A549 (cell line): ENCODE results near the gene PGGHG. TPM values are rescaled to one million over a fixed set of nuclear protein-coding genes. Genes with fewer than 3 reads are reported as not detected.

Experiments
- ATAC-seq, 2 experiments: fragments of 200-7000 bp in 1 of 2; fragments of >200 bp in 1 of 2; cut with Nextera tagmentation in 1 of 2; cut with Tn5 transposase in 1 of 2; 3 replicates each; pipeline versions ENCODE4 v1.8.0 to v1.9.1; 2018 to 2020; ENCODE audit warnings: mild to moderate bottlenecking in 1 of 2, moderate library complexity in 1 of 2
- CTCF ChIA-PET: fragments of 300-600 bp; sonication (Branson Sonifier 250); formaldehyde crosslinking; extraction: SDS; loops from one replicate; lab custom pipeline; 2021; ENCODE audit warnings: antibody characterized with exemption, inconsistent platforms; lab: Yijun Ruan, JAX
- POLR2A ChIA-PET: fragments of 350-600 bp; formaldehyde crosslinking; extraction: SDS; loops from one replicate; lab custom pipeline; 2021; ENCODE audit warnings: antibody characterized with exemption, inconsistent platforms; lab: Yijun Ruan, JAX
- DNase-seq, 2 experiments: peaks; one replicate each; pipeline versions ENCODE4 v3.0.0 to v3.0.0-alpha.2; 2011 to 2016; ENCODE audit warnings: low read depth in 1 of 2, low spot score in 1 of 2
- FAIRE-seq: peaks from 2 replicates; lab custom pipeline; 2011; peaks lifted over from hg19 to GRCh38; lab: Jason Lieb, UNC
- H3K27ac ChIP-seq, 2 experiments: fragments of >200 bp; sonication (Bioruptor Twin); formaldehyde crosslinking; 3 replicates each; pipeline ENCODE4 v1.5.1; 2016 to 2017
- H3K4me1 ChIP-seq: fragments of >200 bp; sonication (Bioruptor Twin); formaldehyde crosslinking; 3 replicates; pipeline ENCODE4 v1.6.1; 2016
- H3K4me2 ChIP-seq: fragments of >200 bp; sonication (Bioruptor Twin); formaldehyde crosslinking; 3 replicates; pipeline ENCODE4 v1.6.1; 2016
- H3K4me3 ChIP-seq: fragments of >200 bp; sonication (Bioruptor Twin); formaldehyde crosslinking; 3 replicates; pipeline ENCODE4 v1.5.1; 2016
- H3K9me3 ChIP-seq: fragments of >200 bp; sonication (Bioruptor Twin); formaldehyde crosslinking; 3 replicates; pipeline ENCODE4 v1.6.1; 2016
- CHD4 ChIP-seq: fragments of 200-600 bp; sonication (generic); IDR thresholded peaks from 2 replicates; pipeline ENCODE4 v1.6.1; 2016; ENCODE audit warnings: antibody characterized with exemption, mild to moderate bottlenecking, borderline replicate concordance
- EP300 ChIP-seq, 2 experiments: fragments of >200 bp; sonication (Bioruptor Twin); formaldehyde crosslinking; IDR thresholded peaks; 2 replicates in 1 of 2; 3 replicates in 1 of 2; pipeline ENCODE4 v1.6.1; 2016 to 2017
- ESRRA ChIP-seq: fragments of 150-350 bp; IDR thresholded peaks from 2 replicates; pipeline ENCODE4 v1.6.1; 2014; ENCODE audit warnings: mild to moderate bottlenecking, low read length, borderline replicate concordance
- FOSB ChIP-seq: fragments of 250-450 bp; sonication (Bioruptor Pico); IDR thresholded peaks from 2 replicates; pipeline ENCODE4 v1.5.0; 2020; ENCODE audit warnings: mild to moderate bottlenecking, moderate library complexity
- HOXA7 ChIP-seq: fragments of 250-450 bp; sonication (Bioruptor Pico); IDR thresholded peaks from 2 replicates; pipeline ENCODE4 v1.5.0; 2020; ENCODE audit warnings: mild to moderate bottlenecking, moderate library complexity
- HOXB13 ChIP-seq: fragments of 250-450 bp; sonication (Bioruptor Pico); IDR thresholded peaks from 2 replicates; pipeline ENCODE4 v1.5.0; 2020; ENCODE audit warnings: low read depth, mild to moderate bottlenecking, moderate library complexity
- MYC ChIP-seq: IDR thresholded peaks from 2 replicates; pipeline ENCODE4 v1.6.1; 2012; ENCODE audit warnings: mild to moderate bottlenecking, inconsistent platforms, low read length, improper control_type of control experiment, borderline replicate concordance
- NFE2L2 ChIP-seq: fragments of 150-350 bp; conservative IDR thresholded peaks from 2 replicates; pipeline ENCODE4 v1.6.1; 2014; ENCODE audit warnings: low read length
- NPAS2 ChIP-seq: fragments of 250-450 bp; sonication (Bioruptor Pico); IDR thresholded peaks from 2 replicates; pipeline ENCODE4 v1.8.0; 2022; ENCODE audit warnings: mild to moderate bottlenecking, moderate library complexity, borderline replicate concordance
- RAD21 ChIP-seq, 2 experiments: fragments of >200 bp in 1 of 2; sonication (Bioruptor Twin) in 1 of 2; formaldehyde crosslinking in 1 of 2; IDR thresholded peaks in 1 of 2; conservative IDR thresholded peaks in 1 of 2; 2 replicates in 1 of 2; 3 replicates in 1 of 2; pipeline ENCODE4 v1.6.1; 2012 to 2018; ENCODE audit warnings: inconsistent platforms in 1 of 2
- RARB ChIP-seq: fragments of 250-450 bp; sonication (Bioruptor Pico); IDR thresholded peaks from 2 replicates; pipeline ENCODE4 v1.8.0; 2021; ENCODE audit warnings: mild to moderate bottlenecking, moderate library complexity
- RFX5 ChIP-seq: fragments of 450-650 bp; IDR thresholded peaks from 2 replicates; pipeline ENCODE4 v1.7.1; 2014; ENCODE audit warnings: antibody characterized with exemption, mild to moderate bottlenecking, moderate library complexity
- TFCP2L1 ChIP-seq: fragments of 250-450 bp; sonication (Bioruptor Pico); IDR thresholded peaks from 2 replicates; pipeline ENCODE4 v1.5.0; 2021; ENCODE audit warnings: mild to moderate bottlenecking
- ZC3H11A ChIP-seq: fragments of 450-650 bp; IDR thresholded peaks from 2 replicates; pipeline ENCODE4 v1.6.1; 2014; ENCODE audit warnings: antibody characterized with exemption, mild to moderate bottlenecking
- ZSCAN20 ChIP-seq: fragments of 250-450 bp; sonication (Bioruptor Pico); IDR thresholded peaks from 2 replicates; pipeline ENCODE4 v1.8.0; 2022; ENCODE audit warnings: mild to moderate bottlenecking, moderate library complexity
- WGBS: methylation state at CpG from one replicate; pipeline ENCODE4 v1.1.6; 2017; ENCODE audit errors: missing lambda C conversion rate; 5-methylcytosine and 5-hydroxymethylcytosine counted together
- polyA plus RNA-seq, 4 experiments: library from polyadenylated mRNA; depleted of rRNA in 3 of 4; stranded (reverse); fragments of >200 nt; fragmentation: RNase III in 1 of 4; extraction: RNeasy Plus Mini Kit Qiagen cat#74134 plus additional on column Dnase treatment in 1 of 4; gene quantifications; 2 replicates in 3 of 4; 3 replicates in 1 of 4; pipeline ENCODE4 v1.2.3, GENCODE V29; 2011 to 2017
- TF ChIP-seq, protein P1 (sequence below): fragments of >200 bp; sonication (Bioruptor Twin); formaldehyde crosslinking; IDR thresholded peaks from 2 replicates; pipeline ENCODE4 v1.6.1; 2016
- TF ChIP-seq, protein P2 (sequence below): fragments of 200-600 bp; sonication (generic); IDR thresholded peaks from 2 replicates; pipeline ENCODE4 v1.6.1; 2016; ENCODE audit warnings: antibody characterized with exemption, mild to moderate bottlenecking, moderate library complexity
- TF ChIP-seq, protein P3 (sequence below): IDR thresholded peaks from 2 replicates; pipeline ENCODE4 v1.6.1; 2012; ENCODE audit warnings: low read depth, borderline replicate concordance
- TF ChIP-seq, protein P4 (sequence below): fragments of >200 bp; sonication (Bioruptor Twin); formaldehyde crosslinking; IDR thresholded peaks from 3 replicates; pipeline ENCODE4 v1.5.1; 2016
- TF ChIP-seq, protein P5 (sequence below): fragments of >200 bp; sonication (Bioruptor Twin); formaldehyde crosslinking; IDR thresholded peaks from 3 replicates; pipeline ENCODE4 v1.6.1; 2016
- TF ChIP-seq, protein P6 (sequence below): fragments of 150-350 bp; IDR thresholded peaks from 2 replicates; pipeline ENCODE4 v1.6.1; 2014; ENCODE audit warnings: low read depth, mild to moderate bottlenecking, low read length
- TF ChIP-seq, protein P7 (sequence below): IDR thresholded peaks from 2 replicates; pipeline ENCODE4 v1.6.1; 2012

PGGHG gene
- polyA plus RNA-seq, 2 of the 4 experiments (the other 2 are of a cell fraction), result 7.2 to 19.5 TPM

DNA sequence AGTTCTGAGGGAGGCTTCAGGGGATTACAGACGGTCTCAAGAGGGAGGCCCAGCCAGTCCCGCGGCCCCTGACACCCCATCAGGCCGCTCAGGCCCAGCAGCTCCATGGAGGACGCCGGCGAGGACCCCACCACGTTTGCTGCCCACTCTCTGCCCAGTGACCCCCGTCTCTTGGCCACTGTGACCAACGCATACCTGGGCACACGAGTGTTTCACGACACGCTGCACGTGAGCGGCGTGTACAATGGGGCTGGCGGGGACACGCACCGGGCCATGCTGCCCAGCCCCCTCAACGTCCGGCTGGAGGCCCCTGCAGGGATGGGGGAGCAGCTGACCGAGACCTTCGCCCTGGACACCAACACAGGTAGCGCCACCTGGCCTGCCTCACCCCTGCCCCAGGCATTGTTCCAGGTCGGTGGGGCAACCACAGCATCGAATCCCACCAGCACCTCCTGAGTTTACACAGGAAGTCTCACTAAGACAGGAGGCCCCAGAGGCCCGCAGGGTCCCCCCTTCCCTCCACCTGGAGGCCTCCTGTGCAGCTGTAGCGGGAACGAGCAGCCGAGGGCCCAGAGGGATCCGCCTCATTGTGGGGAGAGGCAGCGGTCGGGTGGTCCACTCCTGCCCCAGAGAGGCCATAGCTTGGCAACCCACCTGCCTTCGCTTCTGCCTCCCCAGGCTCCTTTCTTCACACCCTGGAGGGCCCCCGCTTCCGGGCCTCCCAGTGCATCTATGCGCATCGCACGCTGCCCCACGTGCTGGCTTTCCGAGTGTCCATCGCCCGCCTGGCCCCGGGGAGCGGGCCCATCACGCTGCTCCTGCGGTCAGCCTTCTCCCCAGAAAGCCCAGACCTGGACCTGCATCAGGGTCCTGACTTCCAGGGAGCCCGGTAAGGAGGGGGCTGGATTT, 1.0 kb downstream of the PGGHG start (continued):
- TF ChIP-seq RARB (CRISPR knock-in tag) (no peak), NPAS2 (CRISPR knock-in tag) (no peak), RFX5 (no peak)

DNA sequence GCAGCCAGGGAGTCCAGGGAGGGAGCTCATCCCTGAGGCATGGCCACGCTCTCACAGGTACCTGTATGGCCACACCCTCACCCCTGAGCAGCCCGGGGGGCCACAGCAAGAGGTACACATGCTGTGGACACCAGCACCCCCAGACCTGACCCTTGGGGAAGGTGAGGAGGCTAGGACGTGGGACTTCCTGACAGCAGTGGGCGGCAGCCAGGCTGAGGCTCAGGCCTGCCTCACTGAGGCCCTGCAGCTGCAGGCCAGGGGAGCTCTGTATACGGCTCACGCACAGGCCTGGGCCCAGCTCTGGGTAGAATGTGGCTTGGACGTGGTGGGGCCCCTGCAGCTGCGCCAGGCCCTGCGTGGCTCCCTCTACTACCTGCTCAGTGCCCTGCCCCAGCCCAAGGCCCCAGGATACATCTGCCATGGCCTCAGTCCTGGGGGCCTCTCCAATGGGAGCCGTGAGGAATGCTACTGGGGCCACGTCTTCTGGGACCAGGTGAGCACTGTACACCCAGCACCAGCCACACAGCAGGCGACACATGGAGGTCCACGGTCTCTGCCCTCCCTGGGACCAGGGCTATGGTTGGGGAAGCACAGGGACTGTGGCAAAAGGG, 1.8 kb downstream of the PGGHG start:
- FAIRE-seq, result no peak
- 95% methylated on average over 9 of the region's 13 CpGs for WGBS
- TF ChIP-seq ESRRA (no peak), CHD4 (no peak), ZSCAN20 (CRISPR knock-in tag) (no peak), RAD21 (conservative IDR thresholded peaks at IDR 0.05 in 1 of 2, IDR thresholded peaks at IDR 0.05 in 1 of 2) (no peak), NFE2L2 (no peak), TFCP2L1 (CRISPR knock-in tag) (no peak), HOXA7 (CRISPR knock-in tag) (no peak), ZC3H11A (no peak), FOSB (no peak), EP300 (IDR thresholded peaks at IDR 0.05) (no peak), HOXB13 (CRISPR knock-in tag) (no peak), MYC (no peak)
- TF ChIP-seq, protein P1, sequence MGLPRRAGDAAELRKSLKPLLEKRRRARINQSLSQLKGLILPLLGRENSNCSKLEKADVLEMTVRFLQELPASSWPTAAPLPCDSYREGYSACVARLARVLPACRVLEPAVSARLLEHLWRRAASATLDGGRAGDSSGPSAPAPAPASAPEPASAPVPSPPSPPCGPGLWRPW, result no peak
- TF ChIP-seq, protein P2, sequence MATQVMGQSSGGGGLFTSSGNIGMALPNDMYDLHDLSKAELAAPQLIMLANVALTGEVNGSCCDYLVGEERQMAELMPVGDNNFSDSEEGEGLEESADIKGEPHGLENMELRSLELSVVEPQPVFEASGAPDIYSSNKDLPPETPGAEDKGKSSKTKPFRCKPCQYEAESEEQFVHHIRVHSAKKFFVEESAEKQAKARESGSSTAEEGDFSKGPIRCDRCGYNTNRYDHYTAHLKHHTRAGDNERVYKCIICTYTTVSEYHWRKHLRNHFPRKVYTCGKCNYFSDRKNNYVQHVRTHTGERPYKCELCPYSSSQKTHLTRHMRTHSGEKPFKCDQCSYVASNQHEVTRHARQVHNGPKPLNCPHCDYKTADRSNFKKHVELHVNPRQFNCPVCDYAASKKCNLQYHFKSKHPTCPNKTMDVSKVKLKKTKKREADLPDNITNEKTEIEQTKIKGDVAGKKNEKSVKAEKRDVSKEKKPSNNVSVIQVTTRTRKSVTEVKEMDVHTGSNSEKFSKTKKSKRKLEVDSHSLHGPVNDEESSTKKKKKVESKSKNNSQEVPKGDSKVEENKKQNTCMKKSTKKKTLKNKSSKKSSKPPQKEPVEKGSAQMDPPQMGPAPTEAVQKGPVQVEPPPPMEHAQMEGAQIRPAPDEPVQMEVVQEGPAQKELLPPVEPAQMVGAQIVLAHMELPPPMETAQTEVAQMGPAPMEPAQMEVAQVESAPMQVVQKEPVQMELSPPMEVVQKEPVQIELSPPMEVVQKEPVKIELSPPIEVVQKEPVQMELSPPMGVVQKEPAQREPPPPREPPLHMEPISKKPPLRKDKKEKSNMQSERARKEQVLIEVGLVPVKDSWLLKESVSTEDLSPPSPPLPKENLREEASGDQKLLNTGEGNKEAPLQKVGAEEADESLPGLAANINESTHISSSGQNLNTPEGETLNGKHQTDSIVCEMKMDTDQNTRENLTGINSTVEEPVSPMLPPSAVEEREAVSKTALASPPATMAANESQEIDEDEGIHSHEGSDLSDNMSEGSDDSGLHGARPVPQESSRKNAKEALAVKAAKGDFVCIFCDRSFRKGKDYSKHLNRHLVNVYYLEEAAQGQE, result no peak
- TF ChIP-seq, protein P3, sequence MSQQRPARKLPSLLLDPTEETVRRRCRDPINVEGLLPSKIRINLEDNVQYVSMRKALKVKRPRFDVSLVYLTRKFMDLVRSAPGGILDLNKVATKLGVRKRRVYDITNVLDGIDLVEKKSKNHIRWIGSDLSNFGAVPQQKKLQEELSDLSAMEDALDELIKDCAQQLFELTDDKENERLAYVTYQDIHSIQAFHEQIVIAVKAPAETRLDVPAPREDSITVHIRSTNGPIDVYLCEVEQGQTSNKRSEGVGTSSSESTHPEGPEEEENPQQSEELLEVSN, result no peak
- TF ChIP-seq, protein P4, sequence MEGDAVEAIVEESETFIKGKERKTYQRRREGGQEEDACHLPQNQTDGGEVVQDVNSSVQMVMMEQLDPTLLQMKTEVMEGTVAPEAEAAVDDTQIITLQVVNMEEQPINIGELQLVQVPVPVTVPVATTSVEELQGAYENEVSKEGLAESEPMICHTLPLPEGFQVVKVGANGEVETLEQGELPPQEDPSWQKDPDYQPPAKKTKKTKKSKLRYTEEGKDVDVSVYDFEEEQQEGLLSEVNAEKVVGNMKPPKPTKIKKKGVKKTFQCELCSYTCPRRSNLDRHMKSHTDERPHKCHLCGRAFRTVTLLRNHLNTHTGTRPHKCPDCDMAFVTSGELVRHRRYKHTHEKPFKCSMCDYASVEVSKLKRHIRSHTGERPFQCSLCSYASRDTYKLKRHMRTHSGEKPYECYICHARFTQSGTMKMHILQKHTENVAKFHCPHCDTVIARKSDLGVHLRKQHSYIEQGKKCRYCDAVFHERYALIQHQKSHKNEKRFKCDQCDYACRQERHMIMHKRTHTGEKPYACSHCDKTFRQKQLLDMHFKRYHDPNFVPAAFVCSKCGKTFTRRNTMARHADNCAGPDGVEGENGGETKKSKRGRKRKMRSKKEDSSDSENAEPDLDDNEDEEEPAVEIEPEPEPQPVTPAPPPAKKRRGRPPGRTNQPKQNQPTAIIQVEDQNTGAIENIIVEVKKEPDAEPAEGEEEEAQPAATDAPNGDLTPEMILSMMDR, result no peak
- TF ChIP-seq, protein P5, sequence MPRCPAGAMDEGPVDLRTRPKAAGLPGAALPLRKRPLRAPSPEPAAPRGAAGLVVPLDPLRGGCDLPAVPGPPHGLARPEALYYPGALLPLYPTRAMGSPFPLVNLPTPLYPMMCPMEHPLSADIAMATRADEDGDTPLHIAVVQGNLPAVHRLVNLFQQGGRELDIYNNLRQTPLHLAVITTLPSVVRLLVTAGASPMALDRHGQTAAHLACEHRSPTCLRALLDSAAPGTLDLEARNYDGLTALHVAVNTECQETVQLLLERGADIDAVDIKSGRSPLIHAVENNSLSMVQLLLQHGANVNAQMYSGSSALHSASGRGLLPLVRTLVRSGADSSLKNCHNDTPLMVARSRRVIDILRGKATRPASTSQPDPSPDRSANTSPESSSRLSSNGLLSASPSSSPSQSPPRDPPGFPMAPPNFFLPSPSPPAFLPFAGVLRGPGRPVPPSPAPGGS, result no peak
- TF ChIP-seq, protein P6, sequence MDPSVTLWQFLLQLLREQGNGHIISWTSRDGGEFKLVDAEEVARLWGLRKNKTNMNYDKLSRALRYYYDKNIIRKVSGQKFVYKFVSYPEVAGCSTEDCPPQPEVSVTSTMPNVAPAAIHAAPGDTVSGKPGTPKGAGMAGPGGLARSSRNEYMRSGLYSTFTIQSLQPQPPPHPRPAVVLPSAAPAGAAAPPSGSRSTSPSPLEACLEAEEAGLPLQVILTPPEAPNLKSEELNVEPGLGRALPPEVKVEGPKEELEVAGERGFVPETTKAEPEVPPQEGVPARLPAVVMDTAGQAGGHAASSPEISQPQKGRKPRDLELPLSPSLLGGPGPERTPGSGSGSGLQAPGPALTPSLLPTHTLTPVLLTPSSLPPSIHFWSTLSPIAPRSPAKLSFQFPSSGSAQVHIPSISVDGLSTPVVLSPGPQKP, result no peak
- TF ChIP-seq, protein P7, sequence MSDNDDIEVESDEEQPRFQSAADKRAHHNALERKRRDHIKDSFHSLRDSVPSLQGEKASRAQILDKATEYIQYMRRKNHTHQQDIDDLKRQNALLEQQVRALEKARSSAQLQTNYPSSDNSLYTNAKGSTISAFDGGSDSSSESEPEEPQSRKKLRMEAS, result no peak
- TF ChIP-seq, all 56 proteins: peak for 0
- no peak overlapping the region for H3K4me3 ChIP-seq
- H3K27ac ChIP-seq, result no peak overlapping the region; a peak in 1 of 6 replicates
- DNase-seq, result no peak
- peaks cover 5% of the 10 kb centered on the region; the same call in 1 of the 3 replicates for H3K4me1 ChIP-seq
- no peaks in the 10 kb centered on the region for H3K9me3 ChIP-seq
- no peak overlapping the region for H3K4me2 ChIP-seq
- ChIA-PET CTCF (interaction anchor here (0.9 to 8.7 kb wide), 3 partner anchors 16 to 40 kb away, joined by 3 to 49 read pairs (median 4); partner anchors contain the start of gene IFITM2), POLR2A (interaction anchor here (0.9 kb wide), 1 partner anchor 83 kb away, joined by 3 read pairs; the partner anchor contains the start of genes BET1L and RIC8A)
- no peak for ATAC-seq
